PC-3 (cell line): Measurements from ENCODE around the gene UBXN10. TPM values are rescaled to one million over a fixed set of nuclear protein-coding genes. Genes with fewer than 3 reads are reported as not detected.

Experiments
- ATAC-seq: fragments of 200-7000 bp; cut with Tn5 transposase; 2 replicates; pipeline ENCODE4 v1.9.1; 2020; ENCODE audit warnings: mild to moderate bottlenecking, moderate library complexity
- BruUV-seq: library from RNA; stranded (reverse); fragments of 400-500 nt; replicated peaks from 2 replicates; lab custom pipeline; 2021; lab: Mats Ljungman, UMichigan
- CTCF ChIA-PET: fragments of 300-600 bp; sonication (Branson Sonifier 250); formaldehyde crosslinking; loops from one replicate; lab custom pipeline; 2022; ENCODE audit warnings: antibody characterized with exemption; lab: Charles Lee
- POLR2A ChIA-PET: fragments of 300-600 bp; sonication (Branson Sonifier 250); formaldehyde crosslinking; loops from one replicate; lab custom pipeline; 2022; ENCODE audit warnings: antibody characterized with exemption; ENCODE audit not compliant: unreplicated experiment; lab: Charles Lee
- DNase-seq: peaks from one replicate; pipeline ENCODE4 v3.0.0-alpha.2; 2015
- H2AFZ ChIP-seq: fragments of 300-600 bp; sonication (generic); 2 replicates; pipeline ENCODE4 v1.6.0; 2016; ENCODE audit warnings: antibody characterized with exemption, low read length
- H3F3A ChIP-seq: fragments of 300-600 bp; sonication (generic); one replicate; pipeline ENCODE4 v1.6.0; 2017; ENCODE audit warnings: antibody characterized with exemption, low read length, control low read depth, mild to moderate bottlenecking; ENCODE audit not compliant: unreplicated experiment
- H3K27ac ChIP-seq: fragments of 300-600 bp; sonication (generic); 2 replicates; pipeline ENCODE4 v1.5.1; 2016; ENCODE audit warnings: mild to moderate bottlenecking, low read length
- H3K27me3 ChIP-seq: fragments of 300-600 bp; sonication (generic); 2 replicates; pipeline ENCODE4 v1.6.1; 2016; ENCODE audit warnings: low read length, mixed read lengths
- H3K36me3 ChIP-seq: fragments of 300-600 bp; sonication (generic); 2 replicates; pipeline ENCODE4 v1.6.1; 2016; ENCODE audit warnings: low read depth, mixed run types, low read length, mixed read lengths
- H3K4me1 ChIP-seq: fragments of 300-600 bp; sonication (generic); 2 replicates; pipeline ENCODE4 v1.5.1; 2016; ENCODE audit warnings: low read length; ENCODE audit not compliant: insufficient read depth
- H3K4me2 ChIP-seq: fragments of 300-600 bp; sonication (generic); 2 replicates; pipeline ENCODE4 v1.6.0; 2016; ENCODE audit warnings: low read length
- H3K4me3 ChIP-seq: fragments of 300-600 bp; sonication (generic); 2 replicates; pipeline ENCODE4 v1.5.1; 2016; ENCODE audit warnings: mild to moderate bottlenecking, low read length, mixed read lengths
- H3K79me2 ChIP-seq: fragments of 300-600 bp; sonication (generic); 2 replicates; pipeline ENCODE4 v1.6.1; 2017; ENCODE audit warnings: low read length, mixed read lengths
- H3K9ac ChIP-seq: fragments of 300-600 bp; sonication (generic); 2 replicates; pipeline ENCODE4 v1.6.0; 2016; ENCODE audit warnings: mild to moderate bottlenecking, low read length
- H3K9me2 ChIP-seq: fragments of 300-600 bp; sonication (generic); replicated peaks from 2 replicates; pipeline ENCODE4 v1.6.1; 2016; ENCODE audit warnings: mixed run types, low read length, mixed read lengths
- H3K9me3 ChIP-seq: fragments of 300-600 bp; sonication (generic); 2 replicates; pipeline ENCODE4 v1.6.1; 2016; ENCODE audit warnings: low read length, mixed read lengths
- H4K20me1 ChIP-seq: fragments of 300-600 bp; sonication (generic); 2 replicates; pipeline ENCODE4 v1.6.1; 2016; ENCODE audit warnings: low read length, mixed read lengths
- EZH2 ChIP-seq: fragments of 300-600 bp; sonication (generic); IDR thresholded peaks from one replicate; pipeline ENCODE4 v1.6.1; 2017; ENCODE audit warnings: antibody characterized with exemption, mild to moderate bottlenecking, low read length; ENCODE audit not compliant: unreplicated experiment
- EZH2phosphoT487 ChIP-seq: fragments of 300-600 bp; sonication (generic); IDR thresholded peaks from 2 replicates; pipeline ENCODE4 v1.6.1; 2018; ENCODE audit warnings: mild to moderate bottlenecking, antibody characterized with exemption, low read length, borderline replicate concordance
- intact Hi-C: fragments of 100-400 bp; cut with micrococcal nuclease; formaldehyde crosslinking; loops from 2 replicates; pipeline ENCODE4 v1.9.0; 2023
- total RNA-seq: library from RNA; depleted of rRNA; stranded (reverse); fragments of >200 nt; gene quantifications from 2 replicates; pipeline ENCODE4 v1.2.3, GENCODE V29; 2014
- TF ChIP-seq, protein P1 (sequence below): fragments of 300-600 bp; sonication (generic); conservative IDR thresholded peaks from 2 replicates; pipeline ENCODE4 v1.5.1; 2017; ENCODE audit warnings: antibody characterized with exemption, low read depth, mild to moderate bottlenecking, low read length

UBXN10 gene
- total RNA-seq, 1 experiment from 2014 or later: not detected

GRCh38 chr1:20150326-20150705 is 35.6 kb upstream of the UBXN10 start:
- CTCF ChIA-PET: no interaction called here
- Histone ChIP-seq H3K9me2 (no peaks in the 10 kb centered on the region), H3K4me2 (no peak overlapping the region), H3F3A (no peaks in the 10 kb centered on the region), H3K9me3 (no peaks in the 10 kb centered on the region), H3K4me1 (0 out of 2 replicates have a peak, but pooled peaks cover 5% of the 10 kb centered on the region), H3K79me2 (no peaks in the 10 kb centered on the region), H3K36me3 (no peaks in the 10 kb centered on the region), H4K20me1 (no peaks in the 10 kb centered on the region), H3K27ac (no peak overlapping the region), H3K27me3 (no peaks in the 10 kb centered on the region), H3K9ac (no peak overlapping the region), H2AFZ (no peak overlapping the region), H3K4me3 (no peak overlapping the region)
- DNase-seq: no peak
- intact Hi-C loops: loop anchor here (5.0 kb wide), 1 partner anchor 342 kb away; no protein-coding TSS in a partner anchor
- no peak for ATAC-seq
- TF ChIP-seq EZH2phosphoT487: no peak
- TF ChIP-seq EZH2: no peak
- TF ChIP-seq, protein P1, sequence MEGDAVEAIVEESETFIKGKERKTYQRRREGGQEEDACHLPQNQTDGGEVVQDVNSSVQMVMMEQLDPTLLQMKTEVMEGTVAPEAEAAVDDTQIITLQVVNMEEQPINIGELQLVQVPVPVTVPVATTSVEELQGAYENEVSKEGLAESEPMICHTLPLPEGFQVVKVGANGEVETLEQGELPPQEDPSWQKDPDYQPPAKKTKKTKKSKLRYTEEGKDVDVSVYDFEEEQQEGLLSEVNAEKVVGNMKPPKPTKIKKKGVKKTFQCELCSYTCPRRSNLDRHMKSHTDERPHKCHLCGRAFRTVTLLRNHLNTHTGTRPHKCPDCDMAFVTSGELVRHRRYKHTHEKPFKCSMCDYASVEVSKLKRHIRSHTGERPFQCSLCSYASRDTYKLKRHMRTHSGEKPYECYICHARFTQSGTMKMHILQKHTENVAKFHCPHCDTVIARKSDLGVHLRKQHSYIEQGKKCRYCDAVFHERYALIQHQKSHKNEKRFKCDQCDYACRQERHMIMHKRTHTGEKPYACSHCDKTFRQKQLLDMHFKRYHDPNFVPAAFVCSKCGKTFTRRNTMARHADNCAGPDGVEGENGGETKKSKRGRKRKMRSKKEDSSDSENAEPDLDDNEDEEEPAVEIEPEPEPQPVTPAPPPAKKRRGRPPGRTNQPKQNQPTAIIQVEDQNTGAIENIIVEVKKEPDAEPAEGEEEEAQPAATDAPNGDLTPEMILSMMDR: no peak
- no TSS peak for BruUV-seq
- POLR2A ChIA-PET: no interaction called here

DNA sequence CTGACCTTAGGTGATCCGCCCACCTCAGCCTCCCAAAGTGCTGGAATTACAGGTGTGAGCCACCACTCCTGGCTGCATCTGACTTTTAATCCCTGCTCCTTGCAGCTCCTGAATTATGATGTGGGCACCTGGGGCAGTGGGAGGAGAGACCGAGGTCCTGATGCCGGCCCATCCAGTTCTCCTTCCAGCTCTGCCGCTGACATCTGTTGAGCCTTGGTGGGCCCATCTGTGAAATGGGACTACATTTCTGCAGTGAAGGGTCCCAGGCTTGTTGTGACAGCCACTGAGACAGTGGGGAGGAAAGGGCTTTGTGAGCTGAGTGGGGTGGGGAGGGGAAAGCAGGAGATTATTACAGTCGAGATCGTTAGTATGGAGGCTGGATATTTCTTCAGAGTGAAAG is 34.9 kb upstream of the UBXN10 start:
- Histone ChIP-seq H3K27me3 (no peaks in the 10 kb centered on the region), H3K9ac (no peak overlapping the region), H3K79me2 (no peaks in the 10 kb centered on the region), H3K36me3 (no peaks in the 10 kb centered on the region), H3K9me2 (no peaks in the 10 kb centered on the region), H4K20me1 (no peaks in the 10 kb centered on the region), H3K4me3 (no peak overlapping the region), H3F3A (no peaks in the 10 kb centered on the region), H3K4me1 (0 out of 2 replicates have a peak, but pooled peaks cover 5% of the 10 kb centered on the region), H3K4me2 (no peak overlapping the region), H3K27ac (no peak overlapping the region), H2AFZ (no peak overlapping the region), H3K9me3 (no peaks in the 10 kb centered on the region)
- ChIA-PET POLR2A (no interaction called here), CTCF (no interaction called here)
- ATAC-seq: no peak
- no peak for TF ChIP-seq EZH2phosphoT487
- no peak for TF ChIP-seq EZH2
- TF ChIP-seq, protein P1: no peak
- no peak for DNase-seq
- intact Hi-C loops: loop anchor here (5.0 kb wide), 1 partner anchor 341 kb away; no protein-coding TSS in a partner anchor
- BruUV-seq: no TSS peak

DNA sequence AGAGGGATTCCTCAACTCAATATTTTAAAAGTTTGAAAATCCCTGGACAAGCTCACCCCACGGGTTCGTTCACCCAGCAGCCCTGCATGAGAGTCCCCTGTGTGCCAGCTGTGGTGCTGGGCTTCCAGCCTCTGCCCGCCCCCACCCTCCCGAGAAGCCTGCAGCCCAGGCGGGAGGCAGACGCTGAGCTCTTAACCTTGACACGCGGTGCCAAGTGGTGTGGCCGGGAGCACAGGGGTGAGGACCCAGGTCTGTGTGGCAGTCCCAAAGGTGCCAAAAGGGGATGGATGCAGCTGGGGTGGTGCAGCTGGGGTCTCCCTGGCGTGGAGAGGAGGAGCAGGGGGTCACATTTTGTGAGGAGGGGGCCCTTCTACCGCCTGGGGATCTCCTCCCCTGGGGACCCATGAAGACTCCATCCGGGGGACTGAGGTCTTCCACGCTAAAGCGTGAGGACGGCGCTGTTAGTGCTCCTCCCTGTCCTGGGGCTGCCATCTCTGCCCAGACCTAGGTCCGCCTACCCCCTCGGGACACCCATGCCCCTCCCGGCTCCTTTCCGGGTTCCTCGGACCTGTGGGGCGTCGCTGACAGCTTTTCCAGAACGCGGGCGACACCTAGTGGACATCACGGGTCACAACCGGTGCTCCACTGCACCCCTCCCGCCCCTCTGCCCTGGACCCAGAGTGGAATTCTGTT is 33.8 kb upstream of the UBXN10 start:
- H3K4me3 ChIP-seq: peak overlapping the region; percentile 66
- no TSS peak for BruUV-seq
- intact Hi-C loops: loop anchor here (1.0 to 5.0 kb wide), 5 partner anchors 51 to 340 kb away; partner anchors contain the start of gene OTUD3
- H4K20me1 ChIP-seq: no peaks in the 10 kb centered on the region
- no peak for TF ChIP-seq EZH2phosphoT487
- TF ChIP-seq, protein P1: peak; percentile 89
- H3F3A ChIP-seq: no peaks in the 10 kb centered on the region
- H3K9me3 ChIP-seq: no peaks in the 10 kb centered on the region
- peak overlapping the region; percentile 96 for H2AFZ ChIP-seq
- peak; percentile 80 for DNase-seq
- peak overlapping the region; percentile 58 for H3K9ac ChIP-seq
- 0 out of 2 replicates have a peak, but pooled peaks cover 5% of the 10 kb centered on the region for H3K4me1 ChIP-seq
- peak; percentile 95 for ATAC-seq
- no peak overlapping the region for H3K27ac ChIP-seq
- ChIA-PET POLR2A (interaction anchor here (0.5 kb wide), 1 partner anchor 235 kb away, joined by 12 read pairs; no protein-coding TSS in a partner anchor), CTCF (interaction anchor here (0.6 to 1.4 kb wide), 5 partner anchors 14 to 235 kb away, joined by 3 to 12 read pairs (median 3); no protein-coding TSS in a partner anchor)
- no peaks in the 10 kb centered on the region for H3K27me3 ChIP-seq
- no peaks in the 10 kb centered on the region for H3K36me3 ChIP-seq
- peak overlapping the region; percentile 94 for H3K4me2 ChIP-seq
- H3K9me2 ChIP-seq: no peaks in the 10 kb centered on the region
- H3K79me2 ChIP-seq: no peaks in the 10 kb centered on the region
